ENCODE results near the gene PHACTR4. TPM values are rescaled to one million over a fixed set of nuclear protein-coding genes. Genes with fewer than 3 reads are reported as not detected.

The PHACTR4 gene
- total RNA-seq, 4 donors from 2014 or later: 9.0 to 45.2 (median 24.3) TPM

- H3K4me3 ChIP-seq: no peak overlapping the region
- H3K36me3 ChIP-seq: no peaks in the 10 kb centered on the region
- peaks cover under 1 to 3% of the 10 kb centered on the region in 2 donors for H3K4me1 ChIP-seq
- no peak overlapping the region for H3K27ac ChIP-seq
- intact Hi-C loops (cut with DNase I; ENCODE audit: low total_unique reads): no loop called here
- TF ChIP-seq POLR2A (IDR thresholded peaks at IDR 0.05): no peak
- TF ChIP-seq CTCF (IDR thresholded peaks at IDR 0.05): no peak
- DNase-seq: no peak
- H3K9me3 ChIP-seq: no peaks in the 10 kb centered on the region
- no peaks in the 10 kb centered on the region for H3K27me3 ChIP-seq
These were observed 52.2 kb downstream of the PHACTR4 start for GRCh38 chr1:28421744-28422143.

DNA sequence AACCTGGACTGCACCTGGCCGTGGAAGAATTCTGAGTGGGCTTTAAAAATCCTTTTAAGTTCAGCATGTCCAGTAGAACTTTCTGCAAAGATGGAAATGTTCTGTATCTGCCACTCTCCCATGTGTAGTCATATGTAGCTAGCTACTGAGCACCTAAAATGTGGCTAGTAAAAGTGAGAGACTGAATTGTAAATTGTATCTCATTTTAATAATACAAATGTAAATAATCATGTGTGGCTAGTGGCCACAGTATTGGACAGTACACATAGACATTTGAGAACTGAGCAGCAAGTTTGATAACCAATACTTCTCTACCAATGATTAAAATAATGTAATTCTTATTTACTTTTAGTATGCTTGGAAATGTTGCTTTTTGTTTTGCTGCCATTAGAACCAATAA, 57.3 kb downstream of the PHACTR4 start:
- TF ChIP-seq POLR2A (IDR thresholded peaks at IDR 0.05) (no peak), CTCF (IDR thresholded peaks at IDR 0.05) (no peak)
- no peak for DNase-seq
- Histone ChIP-seq H3K4me3 (no peak overlapping the region), H3K4me1 (no peaks in the 10 kb centered on the region), H3K36me3 (no peaks in the 10 kb centered on the region), H3K27me3 (no peaks in the 10 kb centered on the region), H3K27ac (no peak overlapping the region), H3K9me3 (no peaks in the 10 kb centered on the region)
- intact Hi-C loops (cut with DNase I; ENCODE audit: low total_unique reads): no loop called here

GRCh38 chr1:28428012-28428411, 58.5 kb downstream of the PHACTR4 start:
- Histone ChIP-seq H3K27me3 (no peaks in the 10 kb centered on the region), H3K9me3 (no peaks in the 10 kb centered on the region), H3K4me1 (no peaks in the 10 kb centered on the region), H3K36me3 (no peaks in the 10 kb centered on the region), H3K27ac (no peak overlapping the region), H3K4me3 (no peak overlapping the region)
- TF ChIP-seq POLR2A (IDR thresholded peaks at IDR 0.05): no peak
- no peak for TF ChIP-seq CTCF (IDR thresholded peaks at IDR 0.05)
- intact Hi-C loops (cut with DNase I; ENCODE audit: low total_unique reads): no loop called here
- DNase-seq: no peak

DNA sequence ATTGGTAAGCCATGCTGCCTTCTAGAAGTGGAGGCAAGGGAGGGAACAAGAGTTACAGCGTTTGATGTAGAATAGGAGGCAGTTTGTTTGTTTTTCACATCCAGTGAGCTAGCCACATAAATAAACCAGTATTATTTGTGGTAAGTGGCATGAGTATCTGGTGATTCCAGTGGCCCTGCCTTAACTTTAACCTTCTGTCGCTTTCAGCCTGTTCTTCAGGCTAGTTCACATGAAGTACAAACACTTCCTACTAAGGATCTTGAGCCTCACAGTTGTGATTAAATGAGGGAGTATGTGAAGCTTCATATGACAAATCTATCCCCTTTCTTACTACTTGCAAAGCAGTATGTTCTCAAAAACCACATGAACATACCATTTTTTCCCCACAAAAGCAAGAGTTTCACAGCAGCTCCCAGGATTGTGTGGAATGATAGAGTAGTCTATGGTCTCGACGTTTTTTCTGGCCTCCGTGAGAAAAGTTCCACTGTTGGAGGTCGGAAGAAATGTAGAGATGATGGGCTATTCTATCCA, 59.5 kb downstream of the PHACTR4 start:
- no peaks in the 10 kb centered on the region for H3K4me1 ChIP-seq
- no peaks in the 10 kb centered on the region for H3K36me3 ChIP-seq
- H3K27me3 ChIP-seq: no peaks in the 10 kb centered on the region
- no peaks in the 10 kb centered on the region for H3K9me3 ChIP-seq
- intact Hi-C loops (cut with DNase I; ENCODE audit: low total_unique reads): no loop called here
- DNase-seq: no peak
- H3K27ac ChIP-seq: no peak overlapping the region
- TF ChIP-seq CTCF (IDR thresholded peaks at IDR 0.05) (no peak), POLR2A (IDR thresholded peaks at IDR 0.05) (no peak)
- no peak overlapping the region for H3K4me3 ChIP-seq

- no peak for DNase-seq
- intact Hi-C loops (cut with DNase I; ENCODE audit: low total_unique reads): no loop called here
- TF ChIP-seq CTCF (IDR thresholded peaks at IDR 0.05): no peak
- Histone ChIP-seq H3K27ac (no peak overlapping the region), H3K27me3 (no peaks in the 10 kb centered on the region), H3K9me3 (no peaks in the 10 kb centered on the region), H3K36me3 (no peaks in the 10 kb centered on the region), H3K4me3 (no peak overlapping the region), H3K4me1 (peaks cover 8 to 10% of the 10 kb centered on the region in 2 donors)
These were observed 66.8 kb downstream of the PHACTR4 start for GRCh38 chr1:28436211-28436769.
